ENCODE measurements around the gene PRPF8. TPM values are rescaled to one million over a fixed set of nuclear protein-coding genes. Genes with fewer than 3 reads are reported as not detected.

The PRPF8 gene
- polyA plus RNA-seq, 2 donors = 74.5 to 82.1 TPM

DNA sequence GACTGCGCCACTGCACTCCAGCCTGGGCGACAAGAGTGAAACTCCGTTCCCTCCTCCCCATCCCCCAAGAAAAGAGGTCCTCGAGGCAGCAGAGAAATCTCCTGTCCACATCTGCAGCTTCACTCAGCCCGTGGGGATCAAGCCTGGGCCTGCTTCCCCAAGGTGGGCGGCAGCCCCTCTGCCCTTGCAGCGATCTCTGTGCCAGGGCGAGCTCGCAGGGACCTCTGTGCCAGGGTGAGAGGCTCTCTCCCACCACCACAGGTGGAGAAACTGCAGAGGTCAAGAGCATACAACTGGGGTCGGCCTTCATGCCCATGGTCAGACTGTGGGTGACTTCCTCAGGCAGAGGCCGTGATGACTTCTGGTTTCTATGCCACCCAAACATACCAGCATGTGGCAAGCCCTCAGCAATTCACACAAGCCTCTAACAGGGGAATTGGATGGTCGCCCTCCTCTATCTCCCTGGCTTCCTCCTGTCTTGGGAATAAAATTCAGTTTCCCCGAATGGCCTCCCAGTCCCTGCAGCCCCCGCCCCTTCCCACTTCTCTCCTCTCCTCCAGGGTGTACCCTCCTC, 61.5 kb downstream of the PRPF8 start:
- WGBS, 2 donors = 90 to 91% methylated on average over 14 of the region's 14 CpGs
- H3K4me3 ChIP-seq (ENCODE audit: low read depth in 1 of 2, low read length in 2 of 2) = no peak overlapping the region
- H3K36me3 ChIP-seq (ENCODE audit: control insufficient read depth in 2 of 2, insufficient read depth in 2 of 2, low read length in 1 of 2) = no peaks in the 10 kb centered on the region
- H3K4me1 ChIP-seq (ENCODE audit: control insufficient read depth in 2 of 2, insufficient read depth in 2 of 2, low read length in 1 of 2) = peaks cover 0 to 6% of the 10 kb centered on the region in 2 donors
- H3K27ac ChIP-seq (ENCODE audit: low read depth in 2 of 2, low read length in 1 of 2) = no peak overlapping the region
- H3K27me3 ChIP-seq (ENCODE audit: control insufficient read depth in 1 of 2, insufficient read depth in 2 of 2, low read length in 2 of 2) = no peaks in the 10 kb centered on the region
- H3K9me3 ChIP-seq (ENCODE audit: control insufficient read depth in 2 of 2, insufficient read depth in 1 of 2, low read depth in 1 of 2, low read length in 1 of 2) = no peaks in the 10 kb centered on the region

DNA sequence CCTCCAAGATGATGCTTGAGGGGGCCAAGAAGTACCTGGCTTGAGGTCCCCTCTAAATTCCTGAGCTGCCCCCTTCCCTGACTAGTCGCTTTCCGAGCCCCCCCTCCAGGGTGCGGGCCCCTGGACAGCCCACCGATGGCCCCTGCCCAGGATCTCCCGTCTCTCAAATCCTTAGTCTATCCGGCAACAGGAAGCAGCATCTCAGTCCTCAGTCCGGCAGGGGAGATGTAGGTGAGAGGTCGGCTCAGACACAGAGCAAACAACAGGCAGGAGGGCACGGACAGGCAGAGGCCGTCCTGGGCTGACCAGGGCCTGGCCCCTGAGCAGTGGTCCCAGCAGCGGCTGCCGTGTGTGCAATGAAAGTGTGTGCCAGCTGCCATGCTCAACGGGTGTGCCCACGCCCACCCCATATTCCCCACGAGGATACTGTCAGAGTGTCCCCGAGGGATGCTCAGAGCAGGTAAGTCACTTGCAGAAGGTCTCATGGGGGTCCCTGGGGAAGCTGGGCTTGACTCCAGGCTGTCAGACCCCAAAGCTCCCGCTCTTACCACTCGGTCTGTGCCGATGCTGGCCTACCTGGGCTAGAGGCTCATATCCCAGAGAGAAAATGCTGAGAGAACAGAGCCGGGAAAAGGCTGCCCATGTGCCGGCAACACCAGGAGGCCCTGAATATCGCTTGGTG, 63.3 kb downstream of the PRPF8 start:
- Histone ChIP-seq H3K36me3 (ENCODE audit: control insufficient read depth in 2 of 2, insufficient read depth in 2 of 2, low read length in 1 of 2) (no peaks in the 10 kb centered on the region), H3K9me3 (ENCODE audit: control insufficient read depth in 2 of 2, insufficient read depth in 1 of 2, low read depth in 1 of 2, low read length in 1 of 2) (no peaks in the 10 kb centered on the region), H3K4me1 (ENCODE audit: control insufficient read depth in 2 of 2, insufficient read depth in 2 of 2, low read length in 1 of 2) (peaks cover 0 to 4% of the 10 kb centered on the region in 2 donors), H3K27ac (ENCODE audit: low read depth in 2 of 2, low read length in 1 of 2) (no peak overlapping the region), H3K4me3 (ENCODE audit: low read depth in 1 of 2, low read length in 2 of 2) (no peak overlapping the region), H3K27me3 (ENCODE audit: control insufficient read depth in 1 of 2, insufficient read depth in 2 of 2, low read length in 2 of 2) (no peaks in the 10 kb centered on the region)
- WGBS, 2 donors = 77 to 79% methylated on average over 22 of the region's 22 CpGs

GRCh38 chr17:1620486-1620885, 64.2 kb downstream of the PRPF8 start:
- H3K27ac ChIP-seq (ENCODE audit: low read depth in 2 of 2, low read length in 1 of 2) = no peak overlapping the region

GRCh38 chr17:1617620-1618174, 67.0 kb downstream of the PRPF8 start:
- H3K9me3 ChIP-seq (ENCODE audit: control insufficient read depth in 2 of 2, insufficient read depth in 1 of 2, low read depth in 1 of 2, low read length in 1 of 2) = no peaks in the 10 kb centered on the region
- H3K27ac ChIP-seq (ENCODE audit: low read depth in 2 of 2, low read length in 1 of 2) = peak overlapping the region; percentile 53 to 71
- 52 to 60% methylated on average over 20 of the region's 20 CpGs for WGBS, 2 donors
- H3K4me3 ChIP-seq (ENCODE audit: low read depth in 1 of 2, low read length in 2 of 2) = no peak overlapping the region
- no peaks in the 10 kb centered on the region for H3K36me3 ChIP-seq (ENCODE audit: control insufficient read depth in 2 of 2, insufficient read depth in 2 of 2, low read length in 1 of 2)
- peaks cover 0 to 4% of the 10 kb centered on the region in 2 donors for H3K4me1 ChIP-seq (ENCODE audit: control insufficient read depth in 2 of 2, insufficient read depth in 2 of 2, low read length in 1 of 2)
- no peaks in the 10 kb centered on the region for H3K27me3 ChIP-seq (ENCODE audit: control insufficient read depth in 1 of 2, insufficient read depth in 2 of 2, low read length in 2 of 2)

More at GRCh38 chr17:1620486-1620885, 64.2 kb downstream of the PRPF8 start:
- Histone ChIP-seq H3K4me3 (ENCODE audit: low read depth in 1 of 2, low read length in 2 of 2) (no peak overlapping the region), H3K27me3 (ENCODE audit: control insufficient read depth in 1 of 2, insufficient read depth in 2 of 2, low read length in 2 of 2) (no peaks in the 10 kb centered on the region), H3K36me3 (ENCODE audit: control insufficient read depth in 2 of 2, insufficient read depth in 2 of 2, low read length in 1 of 2) (no peaks in the 10 kb centered on the region), H3K9me3 (ENCODE audit: control insufficient read depth in 2 of 2, insufficient read depth in 1 of 2, low read depth in 1 of 2, low read length in 1 of 2) (no peaks in the 10 kb centered on the region), H3K4me1 (ENCODE audit: control insufficient read depth in 2 of 2, insufficient read depth in 2 of 2, low read length in 1 of 2) (peaks cover 0 to 4% of the 10 kb centered on the region in 2 donors)
- 83 to 85% methylated on average over 13 of the region's 13 CpGs for WGBS, 2 donors

DNA sequence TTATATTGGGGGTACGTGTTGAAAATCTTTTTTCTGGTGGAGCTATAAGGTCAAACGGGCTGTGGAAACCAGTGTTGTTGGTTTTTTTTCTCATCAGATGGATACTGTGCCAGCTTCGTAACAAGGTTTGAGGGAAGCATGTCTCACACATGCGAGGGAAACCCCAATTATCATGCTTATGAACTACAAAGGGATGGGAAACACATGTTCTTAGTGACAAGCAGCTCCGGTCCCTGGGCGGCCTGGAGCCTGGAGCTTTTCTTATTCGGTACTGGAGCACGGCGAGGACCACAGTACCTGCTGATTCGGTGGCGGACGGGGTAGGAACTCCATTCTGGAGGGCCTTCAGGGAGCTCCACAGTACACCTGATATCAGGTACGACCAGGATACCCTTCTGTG, 68.6 kb downstream of the PRPF8 start:
- H3K9me3 ChIP-seq (ENCODE audit: control insufficient read depth in 2 of 2, insufficient read depth in 1 of 2, low read depth in 1 of 2, low read length in 1 of 2) = no peaks in the 10 kb centered on the region
- peaks cover 0 to 4% of the 10 kb centered on the region in 2 donors for H3K4me1 ChIP-seq (ENCODE audit: control insufficient read depth in 2 of 2, insufficient read depth in 2 of 2, low read length in 1 of 2)
- 84 to 85% methylated on average over 13 of the region's 13 CpGs for WGBS, 2 donors
- no peak overlapping the region for H3K4me3 ChIP-seq (ENCODE audit: low read depth in 1 of 2, low read length in 2 of 2)
- H3K36me3 ChIP-seq (ENCODE audit: control insufficient read depth in 2 of 2, insufficient read depth in 2 of 2, low read length in 1 of 2) = no peaks in the 10 kb centered on the region
- no peaks in the 10 kb centered on the region for H3K27me3 ChIP-seq (ENCODE audit: control insufficient read depth in 1 of 2, insufficient read depth in 2 of 2, low read length in 2 of 2)
- no peak overlapping the region for H3K27ac ChIP-seq (ENCODE audit: low read depth in 2 of 2, low read length in 1 of 2)

- no peaks in the 10 kb centered on the region for H3K4me1 ChIP-seq (ENCODE audit: control insufficient read depth in 2 of 2, insufficient read depth in 2 of 2, low read length in 1 of 2)
- WGBS, 2 donors = 76 to 80% methylated on average over 16 of the region's 16 CpGs
- no peaks in the 10 kb centered on the region for H3K9me3 ChIP-seq (ENCODE audit: control insufficient read depth in 2 of 2, insufficient read depth in 1 of 2, low read depth in 1 of 2, low read length in 1 of 2)
- H3K36me3 ChIP-seq (ENCODE audit: control insufficient read depth in 2 of 2, insufficient read depth in 2 of 2, low read length in 1 of 2) = no peaks in the 10 kb centered on the region
- no peak overlapping the region for H3K4me3 ChIP-seq (ENCODE audit: low read depth in 1 of 2, low read length in 2 of 2)
- no peak overlapping the region for H3K27ac ChIP-seq (ENCODE audit: low read depth in 2 of 2, low read length in 1 of 2)
- no peaks in the 10 kb centered on the region for H3K27me3 ChIP-seq (ENCODE audit: control insufficient read depth in 1 of 2, insufficient read depth in 2 of 2, low read length in 2 of 2)
These were observed 72.3 kb downstream of the PRPF8 start for GRCh38 chr17:1612400-1612799.

GRCh38 chr17:1611715-1612114, 73.0 kb downstream of the PRPF8 start:
- 85 to 92% methylated on average over 10 of the region's 10 CpGs for WGBS, 2 donors

DNA sequence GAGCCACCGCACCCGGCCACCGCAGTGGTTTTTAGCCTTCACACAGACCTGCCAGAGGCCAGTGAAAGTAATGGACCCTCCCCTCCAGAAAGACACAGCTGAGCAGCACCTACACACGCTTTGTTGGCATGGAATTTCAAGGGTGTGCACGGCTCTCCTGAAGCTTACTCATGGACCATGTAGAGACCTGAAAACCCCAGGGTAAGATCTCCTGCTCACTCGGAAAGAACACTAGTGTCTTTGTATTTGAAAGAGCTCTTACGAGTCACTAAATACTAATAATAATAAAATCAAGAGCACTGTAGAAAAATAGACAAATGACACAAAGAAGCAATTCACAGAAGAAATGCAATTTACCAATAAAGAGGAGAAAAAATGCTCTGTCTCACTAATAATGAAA, 76.0 kb downstream of the PRPF8 start:
- Histone ChIP-seq H3K36me3 (ENCODE audit: control insufficient read depth in 2 of 2, insufficient read depth in 2 of 2, low read length in 1 of 2) (no peaks in the 10 kb centered on the region), H3K9me3 (ENCODE audit: control insufficient read depth in 2 of 2, insufficient read depth in 1 of 2, low read depth in 1 of 2, low read length in 1 of 2) (no peaks in the 10 kb centered on the region), H3K27ac (ENCODE audit: low read depth in 2 of 2, low read length in 1 of 2) (no peak overlapping the region), H3K27me3 (ENCODE audit: control insufficient read depth in 1 of 2, insufficient read depth in 2 of 2, low read length in 2 of 2) (no peaks in the 10 kb centered on the region), H3K4me1 (ENCODE audit: control insufficient read depth in 2 of 2, insufficient read depth in 2 of 2, low read length in 1 of 2) (peaks cover 0 to 3% of the 10 kb centered on the region in 2 donors), H3K4me3 (ENCODE audit: low read depth in 1 of 2, low read length in 2 of 2) (no peak overlapping the region)
- WGBS, 2 donors = 68 to 74% methylated on average over 7 of the region's 7 CpGs

More at GRCh38 chr17:1611715-1612114, 73.0 kb downstream of the PRPF8 start:
- Histone ChIP-seq H3K27ac (ENCODE audit: low read depth in 2 of 2, low read length in 1 of 2) (no peak overlapping the region), H3K4me1 (ENCODE audit: control insufficient read depth in 2 of 2, insufficient read depth in 2 of 2, low read length in 1 of 2) (peaks cover 0 to under 1% of the 10 kb centered on the region in 2 donors), H3K4me3 (ENCODE audit: low read depth in 1 of 2, low read length in 2 of 2) (no peak overlapping the region), H3K36me3 (ENCODE audit: control insufficient read depth in 2 of 2, insufficient read depth in 2 of 2, low read length in 1 of 2) (no peaks in the 10 kb centered on the region), H3K27me3 (ENCODE audit: control insufficient read depth in 1 of 2, insufficient read depth in 2 of 2, low read length in 2 of 2) (no peaks in the 10 kb centered on the region), H3K9me3 (ENCODE audit: control insufficient read depth in 2 of 2, insufficient read depth in 1 of 2, low read depth in 1 of 2, low read length in 1 of 2) (no peaks in the 10 kb centered on the region)

DNA sequence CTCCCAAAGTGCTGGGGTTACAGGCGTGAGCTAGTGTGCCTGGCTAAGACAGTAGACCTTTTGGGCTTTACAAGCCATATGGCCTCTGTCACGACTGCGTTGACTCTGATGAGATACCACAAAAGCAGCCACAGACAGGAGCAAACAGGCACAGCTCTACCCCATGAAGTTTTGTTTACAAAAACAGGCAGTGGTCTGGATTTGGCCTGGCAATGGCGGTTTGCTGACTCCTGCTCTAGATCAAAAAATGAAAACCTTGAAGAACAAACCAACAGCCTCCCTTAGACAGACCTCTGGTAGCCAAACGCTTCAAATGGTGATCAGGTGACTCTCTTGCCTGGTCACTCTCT, 76.7 kb downstream of the PRPF8 start:
- Histone ChIP-seq H3K36me3 (ENCODE audit: control insufficient read depth in 2 of 2, insufficient read depth in 2 of 2, low read length in 1 of 2) (no peaks in the 10 kb centered on the region), H3K4me1 (ENCODE audit: control insufficient read depth in 2 of 2, insufficient read depth in 2 of 2, low read length in 1 of 2) (peaks cover 0 to 3% of the 10 kb centered on the region in 2 donors), H3K9me3 (ENCODE audit: control insufficient read depth in 2 of 2, insufficient read depth in 1 of 2, low read depth in 1 of 2, low read length in 1 of 2) (no peaks in the 10 kb centered on the region), H3K27ac (ENCODE audit: low read depth in 2 of 2, low read length in 1 of 2) (no peak overlapping the region), H3K4me3 (ENCODE audit: low read depth in 1 of 2, low read length in 2 of 2) (no peak overlapping the region), H3K27me3 (ENCODE audit: control insufficient read depth in 1 of 2, insufficient read depth in 2 of 2, low read length in 2 of 2) (no peaks in the 10 kb centered on the region)
- WGBS, 2 donors = 79 to 82% methylated on average over 5 of the region's 5 CpGs

Measured in esophagus (tissue), 2 donors.